ENCODE measurements around the gene USP20. TPM values are rescaled to one million over a fixed set of nuclear protein-coding genes. Genes with fewer than 3 reads are reported as not detected.

The USP20 gene
- total RNA-seq, 2 donors from 2014 or later = 16.0 to 21.9 TPM

DNA sequence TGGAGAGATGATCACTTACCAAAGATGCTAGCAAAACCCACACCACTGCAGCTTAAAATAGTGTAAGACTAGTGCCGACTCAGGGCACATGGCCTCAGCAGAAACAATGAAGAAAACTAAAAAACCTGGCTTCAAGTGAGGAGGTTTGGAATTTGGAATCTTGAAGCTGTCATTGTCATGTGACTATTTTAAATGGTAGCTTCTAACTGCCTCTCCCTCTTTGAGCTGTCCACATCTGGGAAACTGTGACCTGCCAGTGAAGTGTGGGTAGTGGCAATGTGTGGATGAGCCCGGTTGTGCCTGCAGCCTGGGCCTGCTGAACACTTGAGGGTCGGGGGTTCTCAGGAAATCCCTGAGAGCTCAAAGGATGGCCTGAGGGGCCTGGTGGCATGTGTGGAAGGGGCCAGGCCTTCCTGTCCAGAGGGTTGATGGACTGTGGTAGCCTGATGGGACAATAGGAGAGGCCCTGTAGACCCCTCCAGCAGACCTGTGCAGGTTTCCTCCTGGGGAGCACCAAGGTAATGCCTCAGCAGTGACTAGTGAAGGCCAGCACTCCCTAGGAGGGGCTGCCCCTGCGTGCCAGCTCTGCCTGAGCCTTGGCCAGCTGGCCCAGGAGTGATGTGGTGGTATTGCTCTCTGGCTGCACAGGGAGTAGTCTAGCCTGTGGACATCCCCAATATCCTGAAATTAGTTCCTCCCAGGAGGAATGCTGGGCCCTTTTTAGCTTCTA is 13.6 kb downstream of the USP20 start:
- DNase-seq = no peak
- intact Hi-C loops (cut with DNase I, micrococcal nuclease) = no loop called here

DNA sequence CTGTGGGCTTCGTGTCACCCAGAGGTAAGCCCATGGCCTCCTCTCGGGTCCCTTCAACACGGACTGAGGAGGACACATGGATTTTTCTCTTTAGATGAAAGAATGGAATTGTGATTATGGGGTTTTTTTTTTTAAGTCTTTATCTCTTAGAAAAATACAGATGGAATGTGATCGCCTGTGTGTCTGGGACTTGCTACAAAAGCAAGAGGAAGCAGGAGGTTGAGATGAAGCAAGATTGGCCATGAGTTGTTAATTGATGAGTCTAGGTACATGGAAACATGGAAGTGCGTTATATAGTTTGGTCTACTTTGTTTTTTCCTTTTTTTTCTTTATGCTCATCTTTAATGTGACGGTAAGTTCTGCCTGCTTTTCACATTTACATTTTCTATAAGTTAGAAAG is 14.6 kb downstream of the USP20 start:
- intact Hi-C loops (cut with DNase I, micrococcal nuclease) = no loop called here
- DNase-seq = no peak
- ATAC-seq = no peak

More for the DNA sequence above, 13.6 kb downstream of the USP20 start:
- ATAC-seq = no peak

DNA sequence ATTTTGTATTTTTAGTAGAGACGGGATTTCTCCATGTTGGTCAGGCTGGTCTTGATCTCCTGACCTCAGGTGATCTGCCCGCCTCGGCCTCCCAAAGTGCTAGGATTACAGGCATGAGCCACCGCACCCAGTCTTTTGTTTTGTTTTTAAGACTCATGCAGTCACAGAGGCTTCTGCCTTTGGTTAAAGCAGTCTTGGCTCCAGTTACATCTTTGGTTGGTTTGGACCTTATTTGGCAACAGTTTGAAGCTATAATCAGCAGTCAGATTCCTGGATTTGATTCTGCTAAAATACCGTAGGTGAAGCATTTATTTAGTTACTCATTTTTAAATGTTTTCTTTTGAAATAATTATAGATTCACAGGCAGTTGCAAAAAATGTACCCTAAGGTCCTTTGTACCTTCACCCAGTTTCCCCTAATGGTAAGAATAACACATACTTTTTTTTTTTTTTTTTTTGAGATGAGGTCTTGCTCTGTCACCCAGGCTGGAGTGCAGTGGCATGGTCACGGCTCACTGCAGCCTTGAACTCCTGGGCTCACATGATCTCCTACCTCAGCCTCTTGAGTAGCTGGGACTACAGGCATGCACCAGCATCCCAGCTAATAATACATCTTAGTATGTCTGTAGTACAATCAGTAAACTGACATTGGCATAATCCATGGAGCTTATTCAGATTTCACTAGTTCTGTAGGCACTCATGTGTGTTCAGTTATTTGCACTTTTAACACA is 15.7 kb downstream of the USP20 start:
- ATAC-seq (no peak), DNase-seq (no peak)
- intact Hi-C loops (cut with DNase I, micrococcal nuclease) = no loop called here

DNA sequence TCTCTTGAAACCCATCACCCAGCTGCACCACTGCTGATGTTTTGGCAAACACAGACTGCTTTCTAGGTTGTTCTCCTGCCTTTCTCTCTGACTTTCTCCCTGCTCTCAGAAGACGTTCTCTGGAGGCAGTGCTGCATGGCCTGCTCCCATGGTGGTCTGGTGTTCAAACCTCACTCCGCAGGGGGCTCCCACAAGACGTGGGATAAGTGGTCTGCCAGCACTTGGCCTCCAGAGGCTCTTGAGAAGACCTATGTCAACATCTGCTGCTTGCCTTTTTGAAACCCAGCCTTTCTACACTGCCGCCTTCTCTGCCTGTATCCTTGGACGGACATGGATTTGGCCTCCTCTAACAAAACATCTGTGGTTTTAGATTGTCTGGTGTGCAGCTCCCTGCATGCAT is 16.6 kb downstream of the USP20 start:
- ATAC-seq (no peak), DNase-seq (no peak)
- intact Hi-C loops (cut with DNase I, micrococcal nuclease) = no loop called here

DNA sequence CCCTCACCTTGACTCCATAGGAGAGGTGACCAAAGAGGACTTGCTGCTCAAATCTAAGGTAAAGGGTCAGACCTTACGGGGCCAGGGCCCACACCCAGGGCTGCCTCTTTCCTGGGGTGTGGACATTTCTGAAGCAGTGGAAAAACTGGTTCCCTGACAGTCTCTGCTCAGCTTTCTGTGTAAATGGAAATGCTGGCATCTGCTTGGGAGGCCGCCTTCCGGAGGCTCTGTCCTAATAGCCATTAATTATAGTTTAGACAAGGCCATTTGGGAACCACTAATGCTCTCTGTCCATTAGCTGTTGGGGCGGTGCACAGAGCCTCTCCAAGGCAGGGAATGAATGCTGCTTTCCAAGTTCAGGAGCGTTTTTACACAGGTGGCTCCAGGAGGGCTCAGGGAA is 17.3 kb downstream of the USP20 start:
- intact Hi-C loops (cut with DNase I, micrococcal nuclease) = no loop called here
- ATAC-seq (no peak), DNase-seq (no peak)

DNA sequence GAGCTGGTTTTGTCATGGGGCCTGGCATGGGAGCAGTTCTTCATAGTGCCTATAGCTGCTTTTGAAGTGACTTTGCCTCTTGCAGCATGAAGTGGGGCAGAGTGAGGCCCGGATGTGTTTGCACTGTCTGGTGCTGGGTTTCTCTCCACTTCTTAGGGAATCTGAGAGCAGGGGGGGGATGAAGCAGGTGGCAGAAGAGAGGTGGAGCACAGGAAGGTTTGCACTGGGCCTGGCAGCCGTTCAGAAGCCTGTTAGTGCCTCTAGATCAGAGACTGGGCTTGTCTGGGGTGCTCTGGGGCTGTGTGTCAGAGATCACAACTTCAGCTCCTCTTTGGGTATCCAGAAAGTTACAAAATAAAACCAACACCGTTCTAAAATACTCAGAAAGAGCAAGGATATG is 18.4 kb downstream of the USP20 start:
- intact Hi-C loops (cut with DNase I, micrococcal nuclease) = no loop called here
- ATAC-seq (no peak), DNase-seq (no peak)

DNA sequence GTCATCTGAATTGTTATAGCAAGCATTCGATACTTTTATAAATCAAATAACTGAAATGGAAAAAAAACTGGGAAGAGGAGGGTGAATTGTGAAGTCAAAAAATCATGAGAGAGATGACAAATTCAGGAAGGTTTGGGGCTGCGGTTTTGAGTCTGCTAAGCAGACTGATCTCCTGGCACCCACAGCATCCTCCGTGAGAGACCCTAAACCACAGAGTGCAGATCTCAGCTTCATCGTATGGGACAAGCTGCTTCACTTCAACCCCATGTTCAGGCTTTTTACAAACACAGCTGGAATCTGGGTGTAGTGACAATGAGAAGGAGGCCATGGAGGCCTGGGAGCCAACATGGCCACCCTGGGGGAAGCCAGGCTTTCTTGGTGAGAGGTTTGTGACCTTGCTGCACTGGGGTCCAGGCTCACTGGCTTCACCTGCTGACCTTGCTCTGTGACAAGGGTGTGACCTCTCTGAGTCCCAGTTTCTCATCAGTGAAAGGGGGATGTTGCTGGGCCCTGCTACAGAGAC is 19.4 kb downstream of the USP20 start:
- ATAC-seq (no peak), DNase-seq (no peak)
- intact Hi-C loops (cut with DNase I, micrococcal nuclease) = no loop called here

DNA sequence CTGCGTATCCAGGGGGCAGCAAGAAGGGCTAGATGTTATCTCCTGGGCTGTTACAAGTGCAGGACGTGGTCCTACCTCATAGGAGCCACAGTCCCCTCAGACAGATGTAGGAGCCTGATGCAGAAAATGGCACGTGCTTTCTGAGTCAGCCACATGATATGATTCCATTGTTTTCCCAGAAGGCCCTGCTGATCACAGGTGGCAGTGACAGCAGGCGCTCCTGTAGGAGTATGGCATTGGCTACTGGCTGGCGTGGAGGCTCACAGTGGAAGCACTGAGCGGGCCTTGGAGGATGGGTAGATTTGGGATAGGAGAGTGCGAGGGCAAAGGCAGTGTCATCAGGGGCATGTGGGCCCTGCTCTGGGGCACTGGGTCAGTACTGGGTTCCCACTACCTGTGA is 21.9 kb downstream of the USP20 start:
- ATAC-seq (no peak), DNase-seq (no peak)
- intact Hi-C loops (cut with DNase I, micrococcal nuclease) = no loop called here

DNA sequence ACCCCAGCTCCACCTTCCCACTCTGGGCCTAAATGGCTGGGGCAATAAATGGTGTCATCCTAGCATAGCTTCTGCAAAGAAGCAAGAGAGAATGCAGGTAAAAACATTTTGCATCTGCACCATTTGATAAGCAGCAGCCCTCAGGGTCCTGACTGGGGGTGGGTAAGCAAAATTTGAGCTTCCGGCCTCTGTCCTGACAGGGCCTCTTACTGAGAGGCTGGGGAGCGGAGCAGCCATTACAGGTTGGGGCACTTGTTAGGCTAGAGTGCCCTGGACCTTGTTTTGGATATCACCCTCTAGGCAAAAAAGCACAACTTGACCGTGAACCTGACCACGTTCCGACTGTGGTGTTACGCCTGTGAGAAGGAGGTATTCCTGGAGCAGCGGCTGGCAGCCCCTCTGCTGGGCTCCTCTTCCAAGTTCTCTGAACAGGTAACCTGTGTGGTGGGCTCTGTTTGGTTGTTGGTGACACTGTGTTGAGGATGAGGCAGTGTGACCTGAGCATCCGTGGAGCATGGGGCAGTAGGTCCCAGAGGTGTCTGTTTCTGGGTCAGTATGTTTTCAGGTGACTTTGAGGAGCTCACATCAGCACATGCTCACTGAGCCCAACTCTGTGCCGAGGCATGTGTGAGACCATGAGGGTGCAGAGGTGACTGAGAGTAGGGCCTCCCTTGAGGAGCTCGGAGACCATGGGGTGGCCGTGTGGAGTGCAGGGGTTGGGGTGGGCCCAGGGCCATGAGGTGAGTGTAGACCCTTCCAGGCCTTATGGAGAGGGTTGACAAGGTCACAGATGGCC is 23.1 kb downstream of the USP20 start:
- no peak for ATAC-seq
- intact Hi-C loops (cut with DNase I, micrococcal nuclease) = no loop called here
- DNase-seq = no peak

DNA sequence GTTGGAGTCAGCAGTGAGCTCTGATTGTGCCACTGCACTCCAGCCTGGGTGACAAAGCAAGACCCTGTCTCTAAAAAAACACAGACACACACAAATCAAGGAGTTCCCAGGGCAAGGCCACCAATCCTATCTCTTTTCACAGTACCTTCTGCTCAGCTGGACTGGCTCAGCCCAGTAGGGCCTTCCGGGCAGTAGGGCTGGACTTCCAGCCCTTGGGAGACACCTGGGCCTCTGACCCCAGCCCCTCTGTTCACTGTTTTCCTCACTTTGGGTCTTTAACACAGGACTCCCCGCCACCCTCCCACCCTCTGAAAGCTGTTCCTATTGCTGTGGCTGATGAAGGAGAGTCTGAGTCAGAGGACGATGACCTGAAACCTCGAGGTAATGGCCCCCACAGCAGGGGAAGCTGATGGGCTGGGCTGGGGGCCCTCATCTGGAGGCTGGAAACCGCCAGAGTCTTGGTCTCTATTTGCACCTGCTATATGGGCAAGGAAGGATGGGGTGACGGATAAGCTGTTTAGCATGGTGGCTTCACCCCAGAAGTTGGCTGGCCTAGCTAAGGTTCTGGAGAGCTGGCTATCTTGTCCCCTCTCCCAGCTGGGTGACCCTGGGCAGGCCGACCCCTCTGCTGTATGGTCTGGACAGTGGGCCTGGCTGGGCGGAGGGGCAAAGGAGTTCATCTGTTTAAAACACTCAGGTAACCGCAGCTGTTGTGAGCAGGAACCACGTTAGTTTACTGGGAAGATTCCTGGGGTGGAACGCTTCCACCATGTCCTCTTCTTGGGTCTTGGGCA is 25.6 kb downstream of the USP20 start:
- intact Hi-C loops (cut with DNase I, micrococcal nuclease) = no loop called here
- DNase-seq = no peak
- no peak for ATAC-seq

DNA sequence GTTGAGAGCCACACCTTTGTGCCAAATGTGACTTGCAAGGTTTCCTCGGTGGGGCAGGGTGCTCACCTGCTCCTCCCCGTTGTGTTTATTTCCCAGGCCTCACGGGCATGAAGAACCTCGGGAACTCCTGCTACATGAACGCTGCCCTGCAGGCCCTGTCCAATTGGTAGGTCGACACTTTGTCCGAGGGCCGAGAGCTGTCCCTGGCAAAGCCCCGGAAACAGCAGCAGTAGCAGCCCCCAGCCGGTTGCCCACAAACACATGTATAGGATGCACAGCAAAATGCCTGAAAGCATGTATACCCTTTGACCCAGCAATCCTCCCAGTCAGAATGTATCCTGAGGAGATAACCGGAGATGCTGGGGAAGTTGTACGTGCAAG is 26.2 kb downstream of the USP20 start:
- ATAC-seq (no peak), DNase-seq (no peak)
- intact Hi-C loops (cut with DNase I, micrococcal nuclease) = no loop called here

DNA sequence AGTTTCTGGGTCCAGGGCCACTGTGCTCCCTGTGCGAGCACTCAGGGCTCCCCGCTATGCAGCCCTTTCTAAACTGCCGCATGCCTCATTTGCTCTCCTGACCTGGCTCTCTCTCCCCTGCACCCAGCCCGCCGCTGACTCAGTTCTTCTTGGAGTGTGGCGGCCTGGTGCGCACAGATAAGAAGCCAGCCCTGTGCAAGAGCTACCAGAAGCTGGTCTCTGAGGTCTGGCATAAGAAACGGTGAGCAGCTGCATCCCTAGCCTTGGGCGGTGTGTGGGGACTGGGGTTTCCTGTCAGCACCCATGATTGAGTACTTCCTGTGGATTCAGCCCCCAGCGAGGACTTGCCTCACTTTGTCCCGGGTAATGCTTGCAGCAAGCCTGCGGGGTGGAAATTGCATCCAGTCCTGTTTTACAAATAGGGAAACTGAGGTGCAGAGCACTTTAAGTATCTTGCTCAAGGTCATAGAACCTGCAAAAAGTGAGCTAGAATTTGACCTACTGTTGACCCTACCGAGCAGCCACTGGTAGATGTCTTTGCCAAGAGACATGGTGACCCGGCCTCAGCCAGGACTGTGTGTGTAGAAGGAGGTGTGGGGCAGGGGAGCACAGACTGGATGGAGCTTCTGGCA is 27.9 kb downstream of the USP20 start:
- peak; percentile 27 for ATAC-seq
- intact Hi-C loops (cut with DNase I, micrococcal nuclease) = no loop called here
- DNase-seq = peak in 1 of 2 donors; percentile 28

DNA sequence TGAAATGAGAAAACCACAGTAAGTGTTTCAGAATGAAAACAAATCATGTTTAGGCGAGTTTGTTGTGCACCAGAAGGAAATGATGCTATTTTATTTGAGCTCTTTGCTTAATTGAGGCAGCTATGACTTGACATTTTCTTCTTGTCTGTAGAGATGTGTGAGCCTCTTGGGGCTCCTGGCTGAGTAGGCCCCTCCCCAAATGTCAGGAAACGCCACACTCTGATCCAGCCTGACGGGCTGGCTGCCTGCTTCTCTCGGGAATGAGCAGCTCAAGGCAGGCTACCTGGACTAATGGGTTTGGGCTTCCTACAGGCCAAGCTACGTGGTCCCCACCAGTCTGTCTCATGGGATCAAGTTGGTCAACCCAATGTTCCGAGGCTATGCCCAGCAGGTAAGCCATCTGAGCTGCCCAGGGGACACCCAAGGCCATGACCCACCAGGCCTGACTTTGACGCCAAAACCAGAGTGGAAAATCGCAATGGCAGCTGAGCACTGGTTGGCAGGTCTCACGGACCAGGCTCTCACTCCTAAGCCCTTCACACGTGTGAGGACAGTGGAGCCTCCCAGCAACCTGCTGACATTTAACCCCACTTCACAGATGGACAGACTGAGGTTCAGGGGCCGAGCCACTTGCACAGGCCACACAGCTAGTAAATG is 29.9 kb downstream of the USP20 start:
- intact Hi-C loops (cut with DNase I, micrococcal nuclease) = no loop called here
- ATAC-seq = no peak
- no peak for DNase-seq

DNA sequence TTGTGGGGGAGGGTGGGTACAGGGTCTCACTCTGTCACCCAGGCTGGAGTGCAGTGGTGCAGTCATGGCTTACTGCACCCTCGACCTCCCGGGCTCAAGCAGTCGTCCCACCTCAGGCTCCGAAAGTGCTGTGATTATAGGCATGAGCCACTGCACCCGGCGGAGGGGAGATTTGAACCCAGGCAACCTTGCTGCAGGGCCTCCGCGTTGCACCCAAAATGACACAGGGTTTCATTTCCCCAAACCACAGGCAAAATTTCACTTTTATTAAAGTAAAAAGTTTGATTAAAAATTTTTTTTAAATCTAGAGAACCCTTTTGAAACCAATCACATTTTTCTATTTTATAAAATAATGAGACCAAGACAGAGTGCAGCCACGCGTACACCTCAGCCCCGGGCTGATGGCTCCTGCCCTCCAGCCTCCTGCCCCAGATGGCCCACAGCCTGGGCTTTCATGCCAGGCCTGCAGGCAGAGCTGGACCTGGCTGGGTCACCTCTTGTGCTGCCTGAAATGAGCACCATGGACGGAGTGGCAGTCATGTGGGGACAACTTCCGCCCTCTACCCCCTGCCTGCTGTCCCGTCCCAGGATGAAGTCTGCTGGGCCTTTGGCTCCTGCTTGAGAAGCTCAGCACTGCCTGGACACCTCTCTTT is 30.5 kb downstream of the USP20 start:
- ATAC-seq (no peak), DNase-seq (no peak)
- intact Hi-C loops (cut with DNase I, micrococcal nuclease) = no loop called here

DNA sequence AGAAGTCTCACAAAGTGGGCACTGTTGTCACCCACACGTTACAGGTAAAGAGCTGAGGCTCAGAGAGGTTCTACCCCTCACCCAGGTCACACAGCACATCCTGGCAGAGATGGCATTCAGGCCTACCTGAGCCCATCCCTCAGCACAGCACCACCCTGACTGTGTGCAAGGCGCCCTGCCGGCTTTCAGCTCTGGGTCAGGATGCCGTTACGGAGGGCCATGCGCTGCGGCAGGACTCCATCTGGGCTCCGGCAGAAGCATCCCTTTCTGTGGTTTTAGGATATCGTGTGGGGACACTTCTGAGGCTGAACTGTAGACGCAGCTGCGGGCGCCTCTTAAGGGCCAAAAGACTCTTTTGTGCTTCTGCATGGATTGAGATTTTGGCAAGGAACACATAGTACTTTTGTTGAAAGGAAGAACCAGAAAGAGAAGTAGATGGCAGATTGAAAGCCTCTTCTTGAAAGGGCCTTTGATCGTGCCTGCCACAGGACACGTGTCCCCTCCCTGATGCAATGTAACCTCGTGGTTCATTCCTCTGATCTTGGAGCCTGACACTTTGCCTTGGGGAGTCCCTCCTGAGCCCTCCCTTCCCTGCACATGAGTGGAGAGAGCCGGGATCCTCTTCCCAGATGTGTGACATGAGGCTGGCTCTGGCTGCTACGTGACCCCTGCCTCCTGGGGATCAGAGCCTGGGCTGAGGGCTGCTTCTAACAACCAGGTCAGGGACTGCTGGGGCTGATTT is 31.3 kb downstream of the USP20 start:
- DNase-seq (no peak), ATAC-seq (no peak)
- intact Hi-C loops (cut with DNase I, micrococcal nuclease) = no loop called here

DNA sequence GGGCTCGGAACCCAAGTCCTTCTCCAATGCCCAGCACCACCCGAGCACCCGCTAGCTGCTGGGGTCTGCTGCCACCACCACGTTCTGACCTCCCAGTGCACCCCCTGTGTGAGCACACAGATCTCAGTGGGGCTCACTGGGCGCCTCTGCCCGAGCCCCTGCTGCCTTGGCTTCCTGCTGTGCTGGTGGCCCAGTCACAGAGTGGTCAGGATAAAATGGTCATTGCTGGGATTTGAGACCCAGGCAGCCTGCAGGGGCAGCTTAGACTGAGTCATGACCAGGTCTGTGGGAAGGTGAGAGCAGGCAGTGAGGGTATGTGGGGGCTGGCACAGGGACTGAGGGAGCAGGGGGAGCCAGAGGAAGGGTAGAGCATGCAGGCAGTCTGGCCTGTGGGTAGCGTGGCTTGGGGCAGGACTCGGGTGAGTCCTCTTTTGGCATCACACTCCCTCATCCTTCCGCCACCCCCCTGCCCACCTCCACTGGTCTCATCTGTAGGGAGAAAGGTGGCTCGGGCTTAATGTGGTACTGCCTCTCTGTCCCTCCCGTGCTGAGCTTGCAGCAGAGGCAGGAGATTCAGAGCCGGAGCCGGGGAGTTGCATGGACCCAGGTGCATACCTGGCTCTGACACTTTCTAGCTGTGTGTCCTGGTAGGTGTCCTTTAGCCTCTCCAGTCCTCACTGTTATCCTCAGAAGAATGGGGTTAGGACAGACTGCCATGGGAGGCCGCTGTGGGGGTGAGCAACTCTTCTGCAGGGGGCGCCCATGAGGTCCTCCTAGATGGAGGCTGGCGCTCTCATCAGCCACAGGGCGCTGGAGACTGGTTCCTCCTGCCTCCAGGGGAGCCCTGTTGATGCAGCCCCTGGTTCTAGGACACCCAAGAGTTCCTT is 32.1 kb downstream of the USP20 start:
- intact Hi-C loops (cut with DNase I, micrococcal nuclease) = no loop called here
- ATAC-seq (no peak), DNase-seq (no peak)

All from left colon (tissue), 2 donors.